Karpas-422 (cell line): ENCODE data around the gene TNNI3K. TPM values are rescaled to one million over a fixed set of nuclear protein-coding genes. Genes with fewer than 3 reads are reported as not detected.

Experiments
- DNase-seq: peaks from one replicate; pipeline ENCODE4 v3.0.0-alpha.2; 2015
- H2AFZ ChIP-seq: fragments of 200-600 bp; sonication (generic); 2 replicates; pipeline ENCODE4 v1.6.1; 2014; ENCODE audit warnings: antibody characterized with exemption, low read length, mixed read lengths
- H3K27ac ChIP-seq: fragments of 200-600 bp; sonication (generic); 2 replicates; pipeline ENCODE4 v1.5.1; 2014; ENCODE audit warnings: mild to moderate bottlenecking, low read length, moderate library complexity
- H3K27me3 ChIP-seq: fragments of 200-600 bp; sonication (generic); 2 replicates; pipeline ENCODE4 v1.6.1; 2014; ENCODE audit warnings: low read length, mixed read lengths
- H3K36me3 ChIP-seq: fragments of 200-600 bp; sonication (generic); 2 replicates; pipeline ENCODE4 v1.6.1; 2014; ENCODE audit warnings: low read length, mixed read lengths; ENCODE audit not compliant: insufficient read depth
- H3K4me1 ChIP-seq: fragments of 200-600 bp; sonication (generic); 2 replicates; pipeline ENCODE4 v1.6.1; 2014; ENCODE audit warnings: mild to moderate bottlenecking, low read length, mixed read lengths
- H3K4me2 ChIP-seq: fragments of 200-600 bp; sonication (generic); 2 replicates; pipeline ENCODE4 v1.6.1; 2014; ENCODE audit warnings: low read length, low read depth, mild to moderate bottlenecking; ENCODE audit not compliant: poor library complexity, severe bottlenecking
- H3K4me3 ChIP-seq: fragments of 200-600 bp; sonication (generic); 2 replicates; pipeline ENCODE4 v1.5.1; 2014; ENCODE audit warnings: mild to moderate bottlenecking, antibody characterized with exemption, low read length, mixed read lengths
- H3K79me2 ChIP-seq: fragments of 200-600 bp; sonication (generic); 2 replicates; pipeline ENCODE4 v1.6.1; 2014; ENCODE audit warnings: mild to moderate bottlenecking, low read length, mixed read lengths
- H3K9ac ChIP-seq: fragments of 200-600 bp; sonication (generic); 2 replicates; pipeline ENCODE4 v1.6.0; 2014; ENCODE audit warnings: low read length
- H3K9me2 ChIP-seq: fragments of 200-600 bp; sonication (generic), shearing (Covaris generic); replicated peaks from 2 replicates; pipeline ENCODE4 v1.6.0; 2014; ENCODE audit warnings: mild to moderate bottlenecking, low read length, moderate library complexity; ENCODE audit not compliant: insufficient read depth
- H3K9me3 ChIP-seq: fragments of 300-700, 200-600 bp; sonication (generic); 2 replicates; pipeline ENCODE4 v1.6.1; 2014; ENCODE audit warnings: low read length, mixed read lengths
- H4K20me1 ChIP-seq: fragments of 200-600 bp; sonication (generic); 2 replicates; pipeline ENCODE4 v1.6.1; 2014; ENCODE audit warnings: mild to moderate bottlenecking, antibody characterized with exemption, low read length, low read depth; ENCODE audit not compliant: insufficient read depth
- total RNA-seq: library from RNA; depleted of rRNA; stranded (reverse); fragments of >200 nt; shearing (Covaris generic); gene quantifications from 2 replicates; pipeline ENCODE4 v1.2.3, GENCODE V29; 2014; ENCODE audit warnings: low replicate concordance

TNNI3K gene
- total RNA-seq, 1 experiment from 2014 or later, result 0.48 TPM

DNA sequence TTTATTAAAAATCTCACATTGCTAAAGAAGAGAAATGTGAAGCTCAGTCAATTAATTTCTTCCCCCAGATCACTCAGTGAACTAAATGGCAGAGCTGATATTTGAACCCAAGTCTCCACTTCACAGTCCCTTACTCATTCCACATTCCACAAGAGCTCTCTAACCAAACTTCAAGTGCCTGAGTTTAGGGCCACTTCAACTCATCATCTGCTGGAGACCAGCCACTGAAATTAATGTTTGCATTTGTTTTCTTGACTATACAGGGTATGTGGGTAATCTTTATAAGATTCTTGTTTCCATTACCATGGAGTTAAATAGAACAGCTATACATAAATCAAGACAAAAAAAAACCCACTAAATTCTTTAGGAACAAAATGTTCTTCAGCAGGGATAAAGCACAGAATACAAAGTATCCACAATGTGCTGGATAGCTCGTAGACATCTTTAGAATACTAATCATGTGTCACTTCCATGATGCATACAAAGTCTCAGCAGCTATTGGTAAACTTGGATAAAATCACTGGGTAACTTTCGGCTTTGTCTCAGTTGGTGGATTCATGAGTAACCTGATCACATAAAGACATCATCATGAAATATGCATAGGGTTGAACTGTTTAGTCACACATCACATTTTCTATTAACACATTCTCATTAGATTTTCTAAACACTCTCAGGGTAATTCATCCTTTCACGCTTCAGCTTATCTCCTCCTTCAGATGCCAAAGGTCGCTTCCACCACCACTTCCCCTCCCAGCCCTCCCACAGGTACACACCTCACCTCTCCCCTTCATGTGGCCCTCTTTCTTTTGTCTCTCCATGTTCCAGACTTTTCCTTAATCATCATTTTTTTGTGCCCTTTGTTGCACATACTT lies 187.5 kb downstream of the TNNI3K start:
- H3K27me3 ChIP-seq, result no peaks in the 10 kb centered on the region

GRCh38 chr1:74423471-74423870 lies 188.3 kb downstream of the TNNI3K start:
- Histone ChIP-seq H3K27ac (no peak overlapping the region), H3K79me2 (no peaks in the 10 kb centered on the region), H3K27me3 (no peaks in the 10 kb centered on the region), H3K9me2 (no peaks in the 10 kb centered on the region), H3K9ac (no peak overlapping the region), H2AFZ (no peak overlapping the region), H3K9me3 (no peaks in the 10 kb centered on the region), H3K4me2 (no peak overlapping the region), H3K4me3 (no peak overlapping the region), H3K4me1 (no peaks in the 10 kb centered on the region), H4K20me1 (no peaks in the 10 kb centered on the region), H3K36me3 (no peaks in the 10 kb centered on the region)
- no peak for DNase-seq

More for the DNA sequence above, 187.5 kb downstream of the TNNI3K start:
- H3K4me3 ChIP-seq, result no peak overlapping the region
- H3K27ac ChIP-seq, result no peak overlapping the region
- H3K79me2 ChIP-seq, result no peaks in the 10 kb centered on the region
- no peak for DNase-seq
- H4K20me1 ChIP-seq, result no peaks in the 10 kb centered on the region
- no peak overlapping the region for H2AFZ ChIP-seq
- H3K4me1 ChIP-seq, result no peaks in the 10 kb centered on the region
- no peak overlapping the region for H3K9ac ChIP-seq
- H3K4me2 ChIP-seq, result no peak overlapping the region
- no peaks in the 10 kb centered on the region for H3K36me3 ChIP-seq
- no peaks in the 10 kb centered on the region for H3K9me3 ChIP-seq
- H3K9me2 ChIP-seq, result no peaks in the 10 kb centered on the region

GRCh38 chr1:74425676-74426075 lies 190.5 kb downstream of the TNNI3K start:
- Histone ChIP-seq H3K27ac (no peak overlapping the region), H3K36me3 (no peaks in the 10 kb centered on the region), H3K9me2 (no peaks in the 10 kb centered on the region), H4K20me1 (no peaks in the 10 kb centered on the region), H3K4me2 (no peak overlapping the region), H3K4me3 (no peak overlapping the region), H3K9ac (no peak overlapping the region), H3K4me1 (no peaks in the 10 kb centered on the region), H3K9me3 (no peaks in the 10 kb centered on the region), H3K79me2 (no peaks in the 10 kb centered on the region), H3K27me3 (no peaks in the 10 kb centered on the region), H2AFZ (no peak overlapping the region)
- no peak for DNase-seq

- Histone ChIP-seq H3K9ac (no peak overlapping the region), H3K27ac (no peak overlapping the region), H2AFZ (no peak overlapping the region), H3K4me3 (no peak overlapping the region), H3K79me2 (no peaks in the 10 kb centered on the region), H3K27me3 (no peaks in the 10 kb centered on the region), H3K4me1 (no peaks in the 10 kb centered on the region), H3K9me3 (no peaks in the 10 kb centered on the region), H3K4me2 (no peak overlapping the region), H3K9me2 (no peaks in the 10 kb centered on the region), H3K36me3 (no peaks in the 10 kb centered on the region), H4K20me1 (no peaks in the 10 kb centered on the region)
- DNase-seq, result peak; percentile 47
These were observed 191.2 kb downstream of the TNNI3K start for GRCh38 chr1:74426208-74426937.

GRCh38 chr1:74427681-74428080 lies 192.5 kb downstream of the TNNI3K start:
- DNase-seq, result no peak
- H3K4me1 ChIP-seq, result no peaks in the 10 kb centered on the region
- no peaks in the 10 kb centered on the region for H3K27me3 ChIP-seq
- H3K9me3 ChIP-seq, result no peaks in the 10 kb centered on the region
- H3K27ac ChIP-seq, result no peak overlapping the region
- H4K20me1 ChIP-seq, result no peaks in the 10 kb centered on the region
- no peak overlapping the region for H3K4me2 ChIP-seq
- no peaks in the 10 kb centered on the region for H3K9me2 ChIP-seq
- H3K79me2 ChIP-seq, result no peaks in the 10 kb centered on the region
- no peak overlapping the region for H3K4me3 ChIP-seq
- H3K36me3 ChIP-seq, result no peaks in the 10 kb centered on the region
- H2AFZ ChIP-seq, result no peak overlapping the region
- no peak overlapping the region for H3K9ac ChIP-seq

- Histone ChIP-seq H3K4me1 (no peaks in the 10 kb centered on the region), H3K79me2 (no peaks in the 10 kb centered on the region), H2AFZ (no peak overlapping the region), H3K9me3 (no peaks in the 10 kb centered on the region), H3K4me3 (no peak overlapping the region), H3K4me2 (no peak overlapping the region), H3K27me3 (no peaks in the 10 kb centered on the region), H4K20me1 (no peaks in the 10 kb centered on the region), H3K9ac (no peak overlapping the region), H3K36me3 (no peaks in the 10 kb centered on the region), H3K27ac (no peak overlapping the region), H3K9me2 (no peaks in the 10 kb centered on the region)
- DNase-seq, result no peak
These were observed 194.4 kb downstream of the TNNI3K start for GRCh38 chr1:74429580-74429979.

DNA sequence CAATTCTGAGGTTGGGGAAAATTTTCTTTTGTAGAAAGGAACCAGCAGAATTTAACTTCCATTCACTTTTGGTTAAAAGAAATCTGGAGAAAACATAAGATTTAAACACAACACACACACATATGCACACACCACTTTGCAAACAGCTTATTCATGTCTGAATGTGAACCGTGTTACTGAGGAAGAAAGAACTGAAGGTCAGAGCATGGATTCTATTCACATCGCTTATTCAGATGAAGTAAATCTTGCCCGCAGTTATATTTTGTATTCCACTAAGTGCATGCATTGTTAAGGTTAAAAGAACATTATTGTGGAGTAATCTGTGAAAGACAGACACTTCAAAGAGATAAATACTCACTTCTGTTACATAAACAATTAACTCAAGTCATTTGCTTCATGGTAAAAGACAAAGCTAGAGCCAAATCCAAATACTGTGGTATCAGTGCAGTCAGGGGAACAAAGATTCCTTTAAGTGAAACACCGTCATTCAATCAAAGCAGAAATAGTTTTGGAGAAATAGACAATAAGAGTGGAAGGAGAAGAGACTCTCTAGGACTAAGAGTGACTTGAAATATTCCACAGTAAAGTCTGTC lies 195.3 kb downstream of the TNNI3K start:
- Histone ChIP-seq H3K36me3 (no peaks in the 10 kb centered on the region), H3K27ac (no peak overlapping the region)
- DNase-seq, result no peak

GRCh38 chr1:74431531-74431930 lies 196.3 kb downstream of the TNNI3K start:
- Histone ChIP-seq H3K4me1 (peaks cover 7% of the 10 kb centered on the region), H3K4me2 (no peak overlapping the region), H3K9ac (no peak overlapping the region), H4K20me1 (no peaks in the 10 kb centered on the region), H3K9me2 (no peaks in the 10 kb centered on the region), H3K27me3 (no peaks in the 10 kb centered on the region), H2AFZ (no peak overlapping the region), H3K9me3 (no peaks in the 10 kb centered on the region), H3K27ac (no peak overlapping the region), H3K36me3 (no peaks in the 10 kb centered on the region), H3K79me2 (no peaks in the 10 kb centered on the region), H3K4me3 (no peak overlapping the region)
- no peak for DNase-seq

More for the DNA sequence above, 195.3 kb downstream of the TNNI3K start:
- Histone ChIP-seq H4K20me1 (no peaks in the 10 kb centered on the region), H3K9me2 (no peaks in the 10 kb centered on the region), H3K4me1 (no peaks in the 10 kb centered on the region), H3K9ac (no peak overlapping the region), H3K4me2 (no peak overlapping the region), H3K4me3 (no peak overlapping the region), H3K79me2 (no peaks in the 10 kb centered on the region), H2AFZ (no peak overlapping the region), H3K27me3 (no peaks in the 10 kb centered on the region), H3K9me3 (no peaks in the 10 kb centered on the region)
